ENCODE data around the gene TRAM2.
A peak's percentile ranks its signal among the peaks of the same experiment; 100 is the strongest.

TRAM2 gene

DNA sequence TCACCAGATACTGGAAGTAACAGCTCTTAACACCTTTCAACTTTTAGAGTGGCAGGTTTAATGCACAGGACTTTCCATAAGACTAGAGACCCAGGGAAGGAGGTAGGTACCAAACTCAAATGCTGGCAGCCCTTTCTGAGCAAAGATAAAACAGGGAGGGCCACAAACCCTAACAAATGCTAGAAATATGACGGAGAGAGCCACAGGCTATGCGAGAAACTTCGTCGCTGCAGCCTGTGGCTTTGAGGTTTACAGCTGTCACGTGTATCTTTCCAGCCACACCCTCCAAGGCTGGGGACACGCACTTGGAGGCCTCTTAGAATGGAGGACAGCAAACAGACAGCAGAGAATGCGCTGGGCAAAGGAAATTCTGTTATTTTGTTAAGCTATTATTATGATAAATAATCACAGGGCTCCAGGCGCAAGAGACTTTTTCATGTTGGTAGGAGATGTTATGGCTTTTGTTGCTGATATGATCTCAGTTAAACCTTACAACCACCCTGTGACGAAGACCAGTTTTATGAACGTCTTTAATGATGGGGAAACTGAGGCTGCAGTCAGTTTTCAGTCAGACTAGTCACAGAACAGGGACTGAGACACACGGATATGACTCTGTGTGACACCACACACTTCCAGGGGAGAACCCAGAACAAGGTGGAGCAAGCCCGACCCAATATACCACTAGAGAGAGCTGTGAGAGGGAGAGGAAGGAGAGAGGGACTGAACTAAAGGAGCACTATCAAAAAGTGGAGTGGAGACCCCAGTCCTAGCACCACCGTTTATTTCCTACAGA lies 2.0 kb downstream of the TRAM2 start:
- no peak for ATAC-seq
- TF ChIP-seq ARNTL (CRISPR knock-in tag; IDR thresholded peaks at IDR 0.05; ENCODE audit: borderline replicate concordance, low read depth): no peak
- TF ChIP-seq GLIS3 (CRISPR knock-in tag; IDR thresholded peaks at IDR 0.05): no peak
- no peak for TF ChIP-seq ZNF70 (CRISPR knock-in tag; IDR thresholded peaks at IDR 0.05)
- TF ChIP-seq, protein P1, sequence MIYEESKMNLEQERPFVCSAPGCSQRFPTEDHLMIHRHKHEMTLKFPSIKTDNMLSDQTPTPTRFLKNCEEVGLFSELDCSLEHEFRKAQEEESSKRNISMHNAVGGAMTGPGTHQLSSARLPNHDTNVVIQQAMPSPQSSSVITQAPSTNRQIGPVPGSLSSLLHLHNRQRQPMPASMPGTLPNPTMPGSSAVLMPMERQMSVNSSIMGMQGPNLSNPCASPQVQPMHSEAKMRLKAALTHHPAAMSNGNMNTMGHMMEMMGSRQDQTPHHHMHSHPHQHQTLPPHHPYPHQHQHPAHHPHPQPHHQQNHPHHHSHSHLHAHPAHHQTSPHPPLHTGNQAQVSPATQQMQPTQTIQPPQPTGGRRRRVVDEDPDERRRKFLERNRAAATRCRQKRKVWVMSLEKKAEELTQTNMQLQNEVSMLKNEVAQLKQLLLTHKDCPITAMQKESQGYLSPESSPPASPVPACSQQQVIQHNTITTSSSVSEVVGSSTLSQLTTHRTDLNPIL (CRISPR knock-in tag; IDR thresholded peaks at IDR 0.05; ENCODE audit: low read depth): no peak
- TF ChIP-seq ZFP30 (CRISPR knock-in tag; IDR thresholded peaks at IDR 0.05): no peak
- TF ChIP-seq SNAI2 (CRISPR knock-in tag; IDR thresholded peaks at IDR 0.05): no peak
- TF ChIP-seq, protein P2, sequence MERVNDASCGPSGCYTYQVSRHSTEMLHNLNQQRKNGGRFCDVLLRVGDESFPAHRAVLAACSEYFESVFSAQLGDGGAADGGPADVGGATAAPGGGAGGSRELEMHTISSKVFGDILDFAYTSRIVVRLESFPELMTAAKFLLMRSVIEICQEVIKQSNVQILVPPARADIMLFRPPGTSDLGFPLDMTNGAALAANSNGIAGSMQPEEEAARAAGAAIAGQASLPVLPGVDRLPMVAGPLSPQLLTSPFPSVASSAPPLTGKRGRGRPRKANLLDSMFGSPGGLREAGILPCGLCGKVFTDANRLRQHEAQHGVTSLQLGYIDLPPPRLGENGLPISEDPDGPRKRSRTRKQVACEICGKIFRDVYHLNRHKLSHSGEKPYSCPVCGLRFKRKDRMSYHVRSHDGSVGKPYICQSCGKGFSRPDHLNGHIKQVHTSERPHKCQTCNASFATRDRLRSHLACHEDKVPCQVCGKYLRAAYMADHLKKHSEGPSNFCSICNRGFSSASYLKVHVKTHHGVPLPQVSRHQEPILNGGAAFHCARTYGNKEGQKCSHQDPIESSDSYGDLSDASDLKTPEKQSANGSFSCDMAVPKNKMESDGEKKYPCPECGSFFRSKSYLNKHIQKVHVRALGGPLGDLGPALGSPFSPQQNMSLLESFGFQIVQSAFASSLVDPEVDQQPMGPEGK (CRISPR knock-in tag; IDR thresholded peaks at IDR 0.05; ENCODE audit: borderline replicate concordance): no peak
- TF ChIP-seq PPARA (CRISPR knock-in tag; IDR thresholded peaks at IDR 0.05; ENCODE audit: borderline replicate concordance): no peak
- no peak for TF ChIP-seq BACH2 (CRISPR knock-in tag; IDR thresholded peaks at IDR 0.05; ENCODE audit: borderline replicate concordance)
- TF ChIP-seq ZC3H10 (CRISPR knock-in tag; IDR thresholded peaks at IDR 0.05): no peak
- no peak for TF ChIP-seq TOX (CRISPR knock-in tag; IDR thresholded peaks at IDR 0.05; ENCODE audit: borderline replicate concordance)
- TF ChIP-seq, protein P3, sequence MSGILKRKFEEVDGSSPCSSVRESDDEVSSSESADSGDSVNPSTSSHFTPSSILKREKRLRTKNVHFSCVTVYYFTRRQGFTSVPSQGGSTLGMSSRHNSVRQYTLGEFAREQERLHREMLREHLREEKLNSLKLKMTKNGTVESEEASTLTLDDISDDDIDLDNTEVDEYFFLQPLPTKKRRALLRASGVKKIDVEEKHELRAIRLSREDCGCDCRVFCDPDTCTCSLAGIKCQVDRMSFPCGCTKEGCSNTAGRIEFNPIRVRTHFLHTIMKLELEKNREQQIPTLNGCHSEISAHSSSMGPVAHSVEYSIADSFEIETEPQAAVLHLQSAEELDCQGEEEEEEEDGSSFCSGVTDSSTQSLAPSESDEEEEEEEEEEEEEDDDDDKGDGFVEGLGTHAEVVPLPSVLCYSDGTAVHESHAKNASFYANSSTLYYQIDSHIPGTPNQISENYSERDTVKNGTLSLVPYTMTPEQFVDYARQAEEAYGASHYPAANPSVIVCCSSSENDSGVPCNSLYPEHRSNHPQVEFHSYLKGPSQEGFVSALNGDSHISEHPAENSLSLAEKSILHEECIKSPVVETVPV (CRISPR knock-in tag; IDR thresholded peaks at IDR 0.05): no peak
- no peak for TF ChIP-seq ISL1 (CRISPR knock-in tag; IDR thresholded peaks at IDR 0.05)
- TF ChIP-seq ZNF565 (CRISPR knock-in tag; conservative IDR thresholded peaks at IDR 0.05; ENCODE audit: low read depth): no peak
- TF ChIP-seq ESRRG (CRISPR knock-in tag; IDR thresholded peaks at IDR 0.05): no peak
- TF ChIP-seq RARB (CRISPR knock-in tag; IDR thresholded peaks at IDR 0.05): no peak
- TF ChIP-seq CSDC2 (CRISPR knock-in tag; IDR thresholded peaks at IDR 0.05): no peak

DNA sequence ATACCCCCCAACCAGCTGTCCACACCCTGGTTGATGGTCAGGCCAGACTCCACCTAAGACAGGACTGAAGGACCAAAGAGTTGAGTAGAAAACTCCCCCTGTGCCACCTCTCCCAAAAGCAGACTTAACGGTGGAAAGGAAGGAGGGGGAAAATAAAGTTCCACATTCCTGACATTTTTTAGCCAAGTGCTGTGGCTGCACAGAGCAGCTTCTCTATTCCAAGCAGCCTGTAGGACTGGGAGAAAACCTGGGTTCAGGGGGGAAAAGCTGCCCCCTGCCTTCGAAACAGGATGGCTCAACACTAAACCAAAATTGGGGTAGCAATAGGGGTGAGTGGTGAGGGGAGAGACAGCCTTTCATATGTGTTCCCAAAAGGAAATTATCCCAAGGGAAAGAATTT lies 3.6 kb downstream of the TRAM2 start:
- TF ChIP-seq ZNF565 (CRISPR knock-in tag; conservative IDR thresholded peaks at IDR 0.05; ENCODE audit: low read depth) (no peak), RARB (CRISPR knock-in tag; IDR thresholded peaks at IDR 0.05) (no peak), SNAI2 (CRISPR knock-in tag; IDR thresholded peaks at IDR 0.05) (no peak), PPARA (CRISPR knock-in tag; IDR thresholded peaks at IDR 0.05; ENCODE audit: borderline replicate concordance) (no peak), ZFP30 (CRISPR knock-in tag; IDR thresholded peaks at IDR 0.05) (no peak), CSDC2 (CRISPR knock-in tag; IDR thresholded peaks at IDR 0.05) (no peak), OSR1 (CRISPR knock-in tag; IDR thresholded peaks at IDR 0.05) (no peak), ZFP3 (CRISPR knock-in tag; IDR thresholded peaks at IDR 0.05) (no peak), BACH2 (CRISPR knock-in tag; IDR thresholded peaks at IDR 0.05; ENCODE audit: borderline replicate concordance) (no peak), GLIS3 (CRISPR knock-in tag; IDR thresholded peaks at IDR 0.05) (no peak), ZNF8 (CRISPR knock-in tag; IDR thresholded peaks at IDR 0.05) (no peak), ISL1 (CRISPR knock-in tag; IDR thresholded peaks at IDR 0.05) (no peak), TCF4 (CRISPR knock-in tag; IDR thresholded peaks at IDR 0.05; ENCODE audit: borderline replicate concordance) (no peak), ZNF70 (CRISPR knock-in tag; IDR thresholded peaks at IDR 0.05) (no peak), ESRRG (CRISPR knock-in tag; IDR thresholded peaks at IDR 0.05) (no peak)
- TF ChIP-seq, protein P4, sequence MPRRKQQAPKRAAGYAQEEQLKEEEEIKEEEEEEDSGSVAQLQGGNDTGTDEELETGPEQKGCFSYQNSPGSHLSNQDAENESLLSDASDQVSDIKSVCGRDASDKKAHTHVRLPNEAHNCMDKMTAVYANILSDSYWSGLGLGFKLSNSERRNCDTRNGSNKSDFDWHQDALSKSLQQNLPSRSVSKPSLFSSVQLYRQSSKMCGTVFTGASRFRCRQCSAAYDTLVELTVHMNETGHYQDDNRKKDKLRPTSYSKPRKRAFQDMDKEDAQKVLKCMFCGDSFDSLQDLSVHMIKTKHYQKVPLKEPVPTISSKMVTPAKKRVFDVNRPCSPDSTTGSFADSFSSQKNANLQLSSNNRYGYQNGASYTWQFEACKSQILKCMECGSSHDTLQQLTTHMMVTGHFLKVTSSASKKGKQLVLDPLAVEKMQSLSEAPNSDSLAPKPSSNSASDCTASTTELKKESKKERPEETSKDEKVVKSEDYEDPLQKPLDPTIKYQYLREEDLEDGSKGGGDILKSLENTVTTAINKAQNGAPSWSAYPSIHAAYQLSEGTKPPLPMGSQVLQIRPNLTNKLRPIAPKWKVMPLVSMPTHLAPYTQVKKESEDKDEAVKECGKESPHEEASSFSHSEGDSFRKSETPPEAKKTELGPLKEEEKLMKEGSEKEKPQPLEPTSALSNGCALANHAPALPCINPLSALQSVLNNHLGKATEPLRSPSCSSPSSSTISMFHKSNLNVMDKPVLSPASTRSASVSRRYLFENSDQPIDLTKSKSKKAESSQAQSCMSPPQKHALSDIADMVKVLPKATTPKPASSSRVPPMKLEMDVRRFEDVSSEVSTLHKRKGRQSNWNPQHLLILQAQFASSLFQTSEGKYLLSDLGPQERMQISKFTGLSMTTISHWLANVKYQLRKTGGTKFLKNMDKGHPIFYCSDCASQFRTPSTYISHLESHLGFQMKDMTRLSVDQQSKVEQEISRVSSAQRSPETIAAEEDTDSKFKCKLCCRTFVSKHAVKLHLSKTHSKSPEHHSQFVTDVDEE (CRISPR knock-in tag; IDR thresholded peaks at IDR 0.05): no peak
- TF ChIP-seq, protein P5, sequence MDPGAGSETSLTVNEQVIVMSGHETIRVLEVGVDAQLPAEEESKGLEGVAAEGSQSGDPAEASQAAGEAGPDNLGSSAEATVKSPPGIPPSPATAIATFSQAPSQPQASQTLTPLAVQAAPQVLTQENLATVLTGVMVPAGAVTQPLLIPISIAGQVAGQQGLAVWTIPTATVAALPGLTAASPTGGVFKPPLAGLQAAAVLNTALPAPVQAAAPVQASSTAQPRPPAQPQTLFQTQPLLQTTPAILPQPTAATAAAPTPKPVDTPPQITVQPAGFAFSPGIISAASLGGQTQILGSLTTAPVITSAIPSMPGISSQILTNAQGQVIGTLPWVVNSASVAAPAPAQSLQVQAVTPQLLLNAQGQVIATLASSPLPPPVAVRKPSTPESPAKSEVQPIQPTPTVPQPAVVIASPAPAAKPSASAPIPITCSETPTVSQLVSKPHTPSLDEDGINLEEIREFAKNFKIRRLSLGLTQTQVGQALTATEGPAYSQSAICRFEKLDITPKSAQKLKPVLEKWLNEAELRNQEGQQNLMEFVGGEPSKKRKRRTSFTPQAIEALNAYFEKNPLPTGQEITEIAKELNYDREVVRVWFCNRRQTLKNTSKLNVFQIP (CRISPR knock-in tag; IDR thresholded peaks at IDR 0.05; ENCODE audit: borderline replicate concordance, low read depth): no peak
- TF ChIP-seq, protein P1 (CRISPR knock-in tag; IDR thresholded peaks at IDR 0.05; ENCODE audit: low read depth): no peak
- TF ChIP-seq, protein P2 (CRISPR knock-in tag; IDR thresholded peaks at IDR 0.05; ENCODE audit: borderline replicate concordance): no peak
- ATAC-seq: peak; percentile 52

Data from SK-N-SH treated with all-trans-retinoic acid at 6 μM for 48 hours (cell line).